Activated T-helper 1 cell treated with anti-CD3 and anti-CD28 coated beads, Interleukin-2, amount 50 U/mL, for 16 hours (primary cell): ENCODE results near the gene TEF.
A peak's percentile ranks its signal among the peaks of the same experiment; 100 is the strongest.

Experiments
- DNase-seq, 2 donors: peaks; one replicate each; pipeline ENCODE4 v3.0.0-alpha.2; 2020; ENCODE audit warnings: low read depth in 1 of 2, low spot score in 1 of 2

Gene TEF

DNA sequence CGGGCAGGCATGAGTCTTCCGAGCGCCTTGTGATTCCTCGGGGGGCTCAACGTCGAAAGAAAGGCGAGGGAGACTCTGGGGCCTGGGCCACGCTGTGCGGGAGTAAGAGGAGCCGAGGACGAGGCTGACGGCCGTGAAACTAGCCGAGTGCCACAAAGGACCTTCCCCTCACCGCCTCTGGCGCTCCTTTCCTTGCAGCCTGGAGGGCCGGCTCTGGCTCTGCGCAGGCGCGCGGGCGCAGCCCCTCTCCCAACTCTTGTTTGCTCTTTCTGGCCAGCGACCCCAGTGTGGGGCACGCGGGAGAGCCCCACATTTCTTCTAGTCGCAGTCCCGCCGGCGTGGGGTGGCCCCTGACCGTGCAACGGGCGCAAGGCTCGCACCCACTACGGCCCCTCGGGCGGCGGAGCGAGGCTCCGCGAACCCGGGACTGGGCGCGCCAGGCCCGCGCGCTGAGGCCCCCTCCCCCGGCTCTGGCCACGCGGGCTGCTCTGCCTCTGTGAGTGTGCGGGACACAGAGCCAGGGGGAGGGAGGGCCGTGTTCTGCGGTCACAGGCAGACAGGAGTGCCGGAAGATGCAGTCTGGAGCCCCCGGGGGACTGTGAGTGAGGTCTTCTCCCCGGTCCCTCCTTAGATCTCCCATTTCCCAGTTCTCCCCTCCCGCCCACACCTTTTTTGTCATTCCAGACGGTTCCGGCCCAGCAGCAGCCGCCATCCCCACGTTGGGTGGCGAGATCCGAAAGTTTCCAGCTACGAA, 65.9 kb downstream of the TEF start:
- DNase-seq, result peak; percentile 20 to 42

DNA sequence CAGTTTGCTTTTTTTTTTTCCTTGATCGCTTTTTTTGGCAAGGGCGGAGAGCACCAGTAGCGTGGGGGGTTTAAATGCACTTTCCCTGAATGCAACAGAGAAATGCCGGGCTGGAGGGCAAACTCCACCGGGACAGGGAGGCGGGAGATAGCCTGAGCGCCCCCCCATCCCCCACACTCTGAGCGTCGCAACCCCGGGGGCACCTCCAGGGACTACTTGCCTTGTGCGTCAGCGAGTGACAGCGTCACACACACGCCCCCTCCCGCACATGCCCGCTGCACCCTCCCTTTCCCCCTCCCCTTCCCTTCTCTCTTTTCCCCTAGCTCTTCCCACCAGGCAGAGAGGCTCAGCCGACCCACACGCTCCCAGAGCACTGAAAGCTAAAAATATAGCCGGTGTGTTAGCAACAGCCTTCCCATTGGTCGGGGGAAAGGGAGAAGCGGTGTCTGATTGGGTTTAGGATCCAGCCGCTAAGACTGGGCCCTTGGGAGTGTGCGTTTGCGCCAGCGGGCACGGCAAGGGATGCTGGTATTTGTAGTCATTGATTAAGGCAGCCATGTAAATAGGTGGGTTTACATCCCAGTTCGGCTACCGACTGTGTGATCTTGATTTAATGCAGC, 66.6 kb downstream of the TEF start:
- DNase-seq, result peak; percentile 69 to 84
